ENCODE results near the gene RPRD2. TPM values are rescaled to one million over a fixed set of nuclear protein-coding genes. Genes with fewer than 3 reads are reported as not detected.

Gene RPRD2
- total RNA-seq, 1 donor from 2014 or later, result 26.0 TPM

GRCh38 chr1:150516050-150516591 is 152.2 kb downstream of the RPRD2 start:
- no peak for TF ChIP-seq CTCF (IDR thresholded peaks at IDR 0.05; ENCODE audit: insufficient read depth, low read depth, low read length)
- no peak for TF ChIP-seq EZH2 (IDR thresholded peaks at IDR 0.05; ENCODE audit: insufficient read depth, low read length)
- H3K9me3 Mint-ChIP-seq (ENCODE audit: unreplicated experiment), result no peaks in the 10 kb centered on the region
- no peaks in the 10 kb centered on the region for H4K20me1 ChIP-seq (ENCODE audit: insufficient read depth, low read length)
- DNase-seq (ENCODE audit: low read depth) (peak; percentile 15), FAIRE-seq (no peak)
- H2AFZ ChIP-seq (ENCODE audit: low read depth, low read length), result peak overlapping the region; percentile 87
- H3K27me3 ChIP-seq (ENCODE audit: insufficient read depth, low read length), result no peaks in the 10 kb centered on the region
- peaks cover 3% of the 10 kb centered on the region for H3K79me2 ChIP-seq (ENCODE audit: insufficient read depth, low read length)
- H3K9me3 ChIP-seq (ENCODE audit: insufficient read depth, low read depth, low read length), result no peaks in the 10 kb centered on the region
- peaks cover 4% of the 10 kb centered on the region for H3K4me1 ChIP-seq (ENCODE audit: insufficient read depth, low read length)
- H3K36me3 Mint-ChIP-seq (ENCODE audit: low read depth, unreplicated experiment), result peaks cover 13% of the 10 kb centered on the region
- peak overlapping the region; percentile 94 for H3K4me2 ChIP-seq (ENCODE audit: low read length)
- H3K4me3 Mint-ChIP-seq (ENCODE audit: unreplicated experiment), result peak overlapping the region; percentile 86
- peak overlapping the region; percentile 81 for H3K9ac ChIP-seq (ENCODE audit: low read length)
- no peaks in the 10 kb centered on the region for H3K27me3 Mint-ChIP-seq (ENCODE audit: low read depth, unreplicated experiment)
- no peaks in the 10 kb centered on the region for H3K36me3 ChIP-seq (ENCODE audit: insufficient read depth, low read length)
- peak overlapping the region; percentile 70 for H3K4me3 ChIP-seq (ENCODE audit: insufficient read depth, low read depth, low read length)
- peaks cover 11% of the 10 kb centered on the region for H3K4me1 Mint-ChIP-seq (ENCODE audit: low read depth, unreplicated experiment)
- peak overlapping the region; percentile 86 for H3K27ac Mint-ChIP-seq (ENCODE audit: unreplicated experiment)
- no peak overlapping the region for H3K27ac ChIP-seq (ENCODE audit: low read depth, low read length)

- H3K27ac ChIP-seq (ENCODE audit: low read depth, low read length), result no peak overlapping the region
- H3K9ac ChIP-seq (ENCODE audit: low read length), result peak overlapping the region; percentile 81
- peak overlapping the region; percentile 59 for H2AFZ ChIP-seq (ENCODE audit: low read depth, low read length)
- H3K4me1 Mint-ChIP-seq (ENCODE audit: low read depth, unreplicated experiment), result peaks cover 11% of the 10 kb centered on the region
- H3K27me3 Mint-ChIP-seq (ENCODE audit: low read depth, unreplicated experiment), result no peaks in the 10 kb centered on the region
- H3K79me2 ChIP-seq (ENCODE audit: insufficient read depth, low read length), result peaks cover 3% of the 10 kb centered on the region
- H3K4me3 Mint-ChIP-seq (ENCODE audit: unreplicated experiment), result peak overlapping the region; percentile 86
- H3K27me3 ChIP-seq (ENCODE audit: insufficient read depth, low read length), result no peaks in the 10 kb centered on the region
- H3K4me1 ChIP-seq (ENCODE audit: insufficient read depth, low read length), result peaks cover 4% of the 10 kb centered on the region
- no peak overlapping the region for H3K27ac Mint-ChIP-seq (ENCODE audit: unreplicated experiment)
- H4K20me1 ChIP-seq (ENCODE audit: insufficient read depth, low read length), result no peaks in the 10 kb centered on the region
- H3K9me3 Mint-ChIP-seq (ENCODE audit: unreplicated experiment), result no peaks in the 10 kb centered on the region
- peak overlapping the region; percentile 94 for H3K4me2 ChIP-seq (ENCODE audit: low read length)
- no peaks in the 10 kb centered on the region for H3K36me3 ChIP-seq (ENCODE audit: insufficient read depth, low read length)
- H3K4me3 ChIP-seq (ENCODE audit: insufficient read depth, low read depth, low read length), result peak overlapping the region; percentile 70
- TF ChIP-seq CTCF (IDR thresholded peaks at IDR 0.05; ENCODE audit: insufficient read depth, low read depth, low read length) (no peak), EZH2 (IDR thresholded peaks at IDR 0.05; ENCODE audit: insufficient read depth, low read length) (no peak)
- no peaks in the 10 kb centered on the region for H3K9me3 ChIP-seq (ENCODE audit: insufficient read depth, low read depth, low read length)
- peaks cover 11% of the 10 kb centered on the region for H3K36me3 Mint-ChIP-seq (ENCODE audit: low read depth, unreplicated experiment)
- FAIRE-seq (no peak), DNase-seq (ENCODE audit: low read depth) (no peak)
Measured at GRCh38 chr1:150516616-150517015, 152.7 kb downstream of the RPRD2 start.

DNA sequence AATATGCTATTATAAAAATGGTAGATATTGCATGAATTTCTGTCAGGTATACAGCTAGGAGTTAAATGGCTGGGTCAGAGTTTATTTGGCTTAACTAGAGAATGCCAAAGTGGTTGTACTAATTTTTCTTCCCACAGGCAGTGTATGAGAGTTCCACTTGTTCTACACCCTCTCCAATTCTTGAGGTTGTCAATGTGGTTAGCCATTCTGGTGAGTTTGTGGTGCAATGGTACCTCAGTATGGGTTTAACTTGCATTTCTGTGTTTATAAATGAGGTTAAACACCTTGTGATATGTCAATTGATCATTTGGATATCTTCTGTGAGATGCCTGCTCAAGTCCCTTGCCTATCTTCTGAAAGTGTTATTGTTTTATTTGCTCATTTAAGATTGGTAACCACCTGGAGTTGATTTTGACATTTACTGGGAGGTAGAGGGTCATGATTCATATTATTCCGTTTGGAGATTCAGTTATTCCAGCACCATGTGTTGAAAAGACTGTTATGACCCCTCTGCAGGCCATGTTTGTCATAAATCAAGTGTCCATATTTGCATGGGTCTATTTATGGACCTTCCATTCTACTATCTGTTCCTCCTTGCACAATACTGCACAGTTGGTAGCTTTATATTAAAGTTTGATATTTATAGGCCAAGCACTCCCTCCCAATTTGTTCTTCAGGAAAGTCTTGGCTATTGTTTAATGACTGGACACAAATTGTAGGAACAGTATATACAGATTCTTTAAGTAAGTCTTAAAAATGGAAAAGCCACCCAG is 157.4 kb downstream of the RPRD2 start:
- H3K27me3 Mint-ChIP-seq (ENCODE audit: low read depth, unreplicated experiment), result no peaks in the 10 kb centered on the region
- H3K4me1 Mint-ChIP-seq (ENCODE audit: low read depth, unreplicated experiment), result peaks cover 3% of the 10 kb centered on the region
- Histone ChIP-seq H3K36me3 (ENCODE audit: insufficient read depth, low read length) (no peaks in the 10 kb centered on the region), H3K79me2 (ENCODE audit: insufficient read depth, low read length) (no peaks in the 10 kb centered on the region), H4K20me1 (ENCODE audit: insufficient read depth, low read length) (no peaks in the 10 kb centered on the region), H2AFZ (ENCODE audit: low read depth, low read length) (no peak overlapping the region), H3K27ac (ENCODE audit: low read depth, low read length) (no peak overlapping the region), H3K9ac (ENCODE audit: low read length) (no peak overlapping the region), H3K4me2 (ENCODE audit: low read length) (no peak overlapping the region), H3K4me1 (ENCODE audit: insufficient read depth, low read length) (peaks cover 2% of the 10 kb centered on the region), H3K27me3 (ENCODE audit: insufficient read depth, low read length) (no peaks in the 10 kb centered on the region), H3K4me3 (ENCODE audit: insufficient read depth, low read depth, low read length) (no peak overlapping the region), H3K9me3 (ENCODE audit: insufficient read depth, low read depth, low read length) (no peaks in the 10 kb centered on the region)
- no peaks in the 10 kb centered on the region for H3K36me3 Mint-ChIP-seq (ENCODE audit: low read depth, unreplicated experiment)
- H3K27ac Mint-ChIP-seq (ENCODE audit: unreplicated experiment), result no peak overlapping the region
- DNase-seq (ENCODE audit: low read depth) (no peak), FAIRE-seq (no peak)
- H3K4me3 Mint-ChIP-seq (ENCODE audit: unreplicated experiment), result no peak overlapping the region
- H3K9me3 Mint-ChIP-seq (ENCODE audit: unreplicated experiment), result peaks cover 2% of the 10 kb centered on the region
- TF ChIP-seq CTCF (IDR thresholded peaks at IDR 0.05; ENCODE audit: insufficient read depth, low read depth, low read length) (no peak), EZH2 (IDR thresholded peaks at IDR 0.05; ENCODE audit: insufficient read depth, low read length) (no peak)

Data from astrocyte (in vitro differentiated cells and primary cell).